HG02870 (cell line): ENCODE measurements around the gene OR2T29.
"Not testable (repeated sequence)": the region's sequence is repeated elsewhere in the genome, so short reads cannot be mapped to it uniquely, and the experiment has no call there.

Experiments used
- ATAC-seq: cut with Tn5 transposase; IDR thresholded peaks from one replicate; pipeline ENCODE4 v1.9.1; 2021; ENCODE audit warnings: mild to moderate bottlenecking, moderate library complexity; ENCODE audit not compliant: unreplicated experiment

Gene OR2T29

GRCh38 chr1:248562672-248563071 lies at the start of gene OR2T29:
TSS of gene OR2T29 (minus strand) at chr1:248562772. CDS start at chr1:248559491, 3,281 bp downstream.
- ATAC-seq, result not testable (repeated sequence)

DNA sequence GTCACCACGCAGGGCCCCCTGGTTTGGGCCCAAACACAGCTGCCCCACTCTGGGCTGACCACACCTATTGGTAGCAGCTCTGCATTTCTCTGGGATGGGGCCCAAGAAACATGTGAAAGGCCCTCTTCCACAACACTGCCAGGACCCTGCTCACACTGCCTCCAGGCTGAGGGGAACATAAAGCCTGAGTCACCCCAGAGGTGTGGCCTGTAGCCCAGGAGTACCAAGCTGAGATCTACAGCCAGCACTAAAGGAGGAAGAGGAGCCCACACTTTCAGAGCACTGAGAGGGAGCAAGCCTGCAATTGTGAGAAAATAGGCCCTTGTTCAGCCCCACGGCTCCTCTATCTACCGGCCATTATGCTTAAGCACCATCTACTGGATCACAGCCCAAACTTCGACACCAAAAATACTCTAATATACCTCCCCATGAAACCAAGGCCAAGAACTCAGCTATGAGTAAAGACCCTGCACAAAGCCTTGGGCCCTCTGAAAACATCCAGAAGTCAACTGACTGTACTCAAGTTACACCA lies 49.4 kb upstream of the OR2T29 start:
- no peak for ATAC-seq

- no peak for ATAC-seq
Observed at GRCh38 chr1:248610301-248610700, 47.7 kb upstream of the OR2T29 start.

GRCh38 chr1:248599396-248599795 lies 36.8 kb upstream of the OR2T29 start:
- no peak for ATAC-seq

DNA sequence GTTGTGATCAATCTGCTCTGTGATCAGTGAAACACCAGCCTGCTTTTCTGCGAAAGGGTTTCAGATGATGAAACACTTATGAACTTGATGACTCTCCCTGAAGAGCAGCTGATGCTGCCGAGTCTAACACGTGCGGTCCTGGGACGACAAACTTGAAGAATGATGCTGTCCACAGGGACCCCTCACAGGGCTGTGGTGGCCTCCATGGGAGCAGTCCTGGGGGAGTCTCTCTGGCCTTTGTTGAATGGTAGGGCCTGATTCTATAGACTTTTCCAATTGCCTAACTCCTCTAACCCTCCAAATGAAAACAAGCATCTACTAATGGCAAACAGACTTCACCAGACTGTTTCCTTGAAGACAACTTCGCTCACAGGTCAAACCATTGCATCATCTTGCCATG lies 35.0 kb upstream of the OR2T29 start, which contains the start of gene OR2T10:
Gene OR2T10 (minus strand): TSS at position 112 of the 400 bp plus-strand sequence. CDS start 3,932 bp downstream, outside the sequence.
- ATAC-seq, result no peak

DNA sequence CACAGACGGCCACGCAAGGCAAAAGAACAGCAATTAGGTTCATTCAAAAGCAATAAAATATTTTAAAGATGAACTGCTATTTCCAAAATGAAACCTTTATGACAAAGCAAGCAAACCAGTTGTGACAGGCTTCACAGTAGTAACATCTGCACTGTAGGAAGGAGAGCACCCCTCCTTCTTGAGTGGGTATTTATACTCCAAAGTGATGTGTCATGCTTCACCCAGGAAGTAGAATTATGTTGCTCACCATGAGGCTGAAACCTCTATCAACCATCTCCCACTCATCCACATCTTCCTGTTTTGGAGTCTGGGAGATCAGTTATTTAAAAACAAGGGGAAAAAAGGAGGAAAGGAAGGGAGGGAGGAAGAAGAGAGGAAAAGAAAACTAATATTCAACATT lies 34.0 kb upstream of the OR2T29 start:
- no peak for ATAC-seq

DNA sequence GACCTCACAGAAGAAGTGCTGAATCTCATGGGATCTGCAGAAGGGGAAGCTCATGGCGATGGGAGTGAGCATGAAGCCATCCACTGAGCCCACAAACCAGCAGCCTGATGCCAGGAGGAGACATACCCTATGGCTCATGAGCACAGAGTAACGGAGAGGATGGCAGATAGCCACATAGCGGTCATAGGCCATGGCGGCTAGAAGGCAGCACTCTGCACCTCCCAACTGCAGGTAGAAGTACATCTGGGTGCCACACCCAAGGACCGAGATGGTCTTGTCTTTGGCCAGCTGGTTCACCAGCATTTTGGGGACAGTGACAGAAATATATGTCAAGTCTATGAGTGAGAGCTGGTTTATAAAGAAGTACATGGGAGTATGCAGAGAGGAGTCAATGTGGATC lies 30.7 kb upstream of the OR2T29 start:
- ATAC-seq, result no peak

DNA sequence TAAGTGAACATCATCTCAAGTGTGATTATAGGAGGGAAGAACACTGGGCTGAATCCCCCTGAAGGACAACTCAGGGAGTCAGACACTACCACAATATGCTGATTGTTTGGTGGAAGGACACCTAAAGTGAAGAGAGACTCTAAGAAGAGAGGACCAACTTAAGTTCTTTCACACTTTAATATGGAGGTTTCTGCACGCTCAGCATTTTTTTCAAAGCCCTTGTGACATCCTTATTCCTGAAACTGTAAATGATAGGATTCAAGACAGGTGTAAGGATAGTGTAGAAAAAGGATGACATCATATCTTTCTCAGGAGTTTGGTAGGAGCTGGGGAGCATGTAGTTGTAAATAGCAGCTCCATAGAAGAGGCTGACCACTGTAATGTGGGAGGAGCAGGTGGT lies 30.1 kb upstream of the OR2T29 start:
- ATAC-seq, result no peak

- no peak for ATAC-seq
Observed at GRCh38 chr1:248590055-248590454, 27.5 kb upstream of the OR2T29 start.

GRCh38 chr1:248589334-248589733 lies 26.8 kb upstream of the OR2T29 start:
- no peak for ATAC-seq

- no peak for ATAC-seq
Observed at GRCh38 chr1:248585266-248585665, 22.7 kb upstream of the OR2T29 start.

GRCh38 chr1:248576260-248576980 lies 13.8 kb upstream of the OR2T29 start:
- no peak for ATAC-seq

GRCh38 chr1:248574657-248575056 lies 12.1 kb upstream of the OR2T29 start, which contains the start of gene OR2T34:
TSS of gene OR2T34 (minus strand) at chr1:248574757. CDS start at chr1:248574757, 0 bp downstream.
- ATAC-seq, result not testable (repeated sequence)

DNA sequence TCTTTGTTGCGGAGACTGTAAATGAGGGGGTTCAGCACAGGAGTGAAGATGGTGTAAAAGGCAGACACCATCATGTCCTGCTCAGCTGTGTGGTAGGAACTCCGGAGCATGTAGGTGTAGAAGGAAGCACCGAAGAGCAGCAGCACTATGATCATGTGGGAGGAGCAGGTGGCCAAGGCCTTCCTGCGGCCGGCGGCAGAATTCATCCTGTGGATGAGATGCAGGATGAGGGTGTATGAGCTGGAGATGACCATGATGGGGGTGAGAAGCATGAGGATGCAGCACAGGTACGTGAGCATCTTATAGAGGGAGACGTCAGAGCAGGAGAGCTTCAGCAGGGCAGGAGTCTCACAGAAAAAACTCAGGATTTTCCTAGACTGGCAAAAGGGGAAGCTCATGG lies 11.3 kb upstream of the OR2T29 start:
- not testable (repeated sequence) for ATAC-seq

GRCh38 chr1:248572049-248572448 lies 9.5 kb upstream of the OR2T29 start:
- peak; percentile 74 for ATAC-seq

- not testable (repeated sequence) for ATAC-seq
Observed at GRCh38 chr1:248570811-248571210, 8.2 kb upstream of the OR2T29 start.

DNA sequence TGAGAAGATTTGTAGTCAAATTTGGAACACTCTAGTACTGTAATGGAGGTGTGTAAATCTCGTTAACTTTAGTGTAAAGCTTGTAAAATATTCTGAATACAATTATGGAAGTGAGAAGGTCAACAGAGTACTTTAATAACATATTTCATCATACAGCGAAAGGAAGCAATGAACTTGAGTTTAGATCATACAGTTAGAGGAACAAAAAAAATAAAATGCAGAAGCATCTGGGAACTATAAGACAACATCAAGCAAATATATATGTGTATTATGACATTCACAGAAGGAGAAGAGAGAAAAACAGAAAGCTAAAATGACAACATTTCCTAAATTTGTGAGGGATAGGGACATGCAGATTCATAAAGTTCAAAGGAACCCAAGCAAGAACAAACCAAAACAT lies 6.5 kb upstream of the OR2T29 start:
- not testable (repeated sequence) for ATAC-seq

GRCh38 chr1:248565530-248566373 lies 3.2 kb upstream of the OR2T29 start:
- ATAC-seq, result peak; percentile 65

- ATAC-seq, result not testable (repeated sequence)
Observed at GRCh38 chr1:248551027-248551426, 11.5 kb downstream of the OR2T29 start.

GRCh38 chr1:248547383-248547782 lies 15.2 kb downstream of the OR2T29 start:
- ATAC-seq, result not testable (repeated sequence)

DNA sequence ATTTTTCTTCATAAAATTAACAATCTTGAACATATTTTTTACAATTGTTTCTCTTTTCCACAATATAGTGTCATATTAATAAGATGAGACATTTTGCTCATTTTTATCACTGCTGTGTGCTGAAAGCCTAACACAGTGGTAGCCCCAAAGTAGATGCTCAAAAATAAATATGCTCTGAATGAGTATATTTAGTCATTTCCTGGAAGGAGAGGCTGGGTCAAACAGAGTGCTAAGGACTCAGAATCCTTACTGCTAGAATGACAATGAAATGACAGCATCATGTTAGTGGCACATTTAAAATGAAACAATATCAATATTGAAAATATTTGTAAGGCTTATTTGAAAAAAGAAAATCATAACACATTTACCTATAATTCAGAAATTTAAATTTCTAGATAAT lies 25.1 kb downstream of the OR2T29 start:
- not testable (repeated sequence) for ATAC-seq
